ENCODE results near the gene SLC1A4.

DNA sequence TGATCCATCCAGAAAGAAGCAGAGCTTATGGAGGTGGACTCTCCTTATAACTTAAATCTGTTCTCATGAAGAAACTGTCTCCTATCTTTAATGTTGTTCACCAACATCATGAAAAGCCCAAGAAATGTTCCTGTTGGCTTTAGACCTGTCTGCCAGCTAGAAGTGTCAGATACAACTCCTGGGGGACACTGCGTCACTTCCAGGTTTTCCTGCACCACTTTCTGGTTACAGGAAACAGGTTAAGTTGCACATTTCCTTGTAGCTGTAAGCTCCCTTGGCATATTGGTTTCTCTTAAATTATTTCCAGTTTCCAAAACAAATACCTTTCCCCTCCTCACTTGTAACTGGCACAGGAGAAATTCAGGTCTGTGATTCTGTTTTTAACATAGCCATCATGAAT lies 69.9 kb downstream of the SLC1A4 start:
- TF ChIP-seq, protein P1, sequence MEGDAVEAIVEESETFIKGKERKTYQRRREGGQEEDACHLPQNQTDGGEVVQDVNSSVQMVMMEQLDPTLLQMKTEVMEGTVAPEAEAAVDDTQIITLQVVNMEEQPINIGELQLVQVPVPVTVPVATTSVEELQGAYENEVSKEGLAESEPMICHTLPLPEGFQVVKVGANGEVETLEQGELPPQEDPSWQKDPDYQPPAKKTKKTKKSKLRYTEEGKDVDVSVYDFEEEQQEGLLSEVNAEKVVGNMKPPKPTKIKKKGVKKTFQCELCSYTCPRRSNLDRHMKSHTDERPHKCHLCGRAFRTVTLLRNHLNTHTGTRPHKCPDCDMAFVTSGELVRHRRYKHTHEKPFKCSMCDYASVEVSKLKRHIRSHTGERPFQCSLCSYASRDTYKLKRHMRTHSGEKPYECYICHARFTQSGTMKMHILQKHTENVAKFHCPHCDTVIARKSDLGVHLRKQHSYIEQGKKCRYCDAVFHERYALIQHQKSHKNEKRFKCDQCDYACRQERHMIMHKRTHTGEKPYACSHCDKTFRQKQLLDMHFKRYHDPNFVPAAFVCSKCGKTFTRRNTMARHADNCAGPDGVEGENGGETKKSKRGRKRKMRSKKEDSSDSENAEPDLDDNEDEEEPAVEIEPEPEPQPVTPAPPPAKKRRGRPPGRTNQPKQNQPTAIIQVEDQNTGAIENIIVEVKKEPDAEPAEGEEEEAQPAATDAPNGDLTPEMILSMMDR (IDR thresholded peaks at IDR 0.05), result no peak
- TF ChIP-seq POLR2AphosphoS5 (IDR thresholded peaks at IDR 0.05) (peak in 2 of 3 donors; percentile 34 to 37), POLR2A (IDR thresholded peaks at IDR 0.05) (no peak), EP300 (IDR thresholded peaks at IDR 0.05) (no peak)
